ENCODE data around the gene DYRK3. TPM values are rescaled to one million over a fixed set of nuclear protein-coding genes. Genes with fewer than 3 reads are reported as not detected.

Gene DYRK3
- total and polyA plus RNA-seq, 2 of the 8 experiments (the other 6 are each of a cell fraction or from before 2014, with no cell fraction given) = 2.1 to 8.5 TPM

GRCh38 chr1:206643118-206643698 is 7.9 kb downstream of the DYRK3 start:
- Histone ChIP-seq H3K23me2 (ENCODE audit: low read depth, low read length) (no peaks in the 10 kb centered on the region), H2BK120ac (replicated peaks; ENCODE audit: low read depth, low read length) (no peak overlapping the region), H3K4me3 (ENCODE audit: extremely low read depth in 1 of 4, insufficient read depth in 2 of 4, low read depth in 3 of 4, low read length in 4 of 4) (no peak overlapping the region), H4K8ac (ENCODE audit: extremely low read depth, insufficient read depth, low read length) (no peak overlapping the region), H3K9ac (replicated peaks in 1 of 4; ENCODE audit: extremely low read depth in 1 of 4, low read depth in 3 of 4, low read length in 3 of 4) (no peak overlapping the region), H3K4me1 (replicated peaks in 1 of 4; ENCODE audit: control insufficient read depth in 3 of 4, insufficient read depth in 4 of 4, low read length in 3 of 4) (peaks cover 0 to 3% (median 1%) of the 10 kb centered on the region in 4 experiments; a peak in 2 of 7 replicates), H2BK12ac (ENCODE audit: low read depth, low read length) (no peak overlapping the region), H3K56ac (replicated peaks; ENCODE audit: insufficient read length, low read depth, low read length) (no peak overlapping the region), H3K79me2 (ENCODE audit: control insufficient read depth in 1 of 2, insufficient read depth in 2 of 2, low read length in 2 of 2) (no peaks in the 10 kb centered on the region), H3K9me3 (ENCODE audit: insufficient read depth in 2 of 2, low read depth in 1 of 2, low read length in 1 of 2) (no peaks in the 10 kb centered on the region), H2AK5ac (ENCODE audit: low read depth, low read length) (no peak overlapping the region), H3K14ac (ENCODE audit: insufficient read length) (no peak overlapping the region), H3K27me3 (replicated peaks in 1 of 4; ENCODE audit: control insufficient read depth in 3 of 4, extremely low read depth in 1 of 4, insufficient read depth in 3 of 4, low read length in 3 of 4) (no peaks in the 10 kb centered on the region), H3K4me2 (ENCODE audit: insufficient read depth in 1 of 2, low read depth in 2 of 2, low read length in 2 of 2) (no peak overlapping the region), H3K79me1 (ENCODE audit: low read depth, low read length) (no peaks in the 10 kb centered on the region), H4K91ac (replicated peaks; ENCODE audit: insufficient read length, low read length) (no peak overlapping the region), H3K4ac (replicated peaks; ENCODE audit: insufficient read length, low read depth, low read length) (no peak overlapping the region), H2BK5ac (ENCODE audit: low read depth, low read length) (no peak overlapping the region), H2AFZ (ENCODE audit: low read length) (no peak overlapping the region), H3K36me3 (ENCODE audit: control insufficient read depth in 2 of 4, insufficient read depth in 4 of 4, low read length in 3 of 4) (peaks cover 2 to 3% (median 3%) of the 10 kb centered on the region in 4 experiments; a peak in 3 of 8 replicates), H4K20me1 (replicated peaks in 1 of 2; ENCODE audit: control insufficient read depth in 1 of 2, insufficient read depth in 2 of 2, low read length in 2 of 2) (no peaks in the 10 kb centered on the region), H4K5ac (ENCODE audit: insufficient read length, low read depth, low read length) (no peak overlapping the region), H3K27ac (ENCODE audit: low read depth, low read length) (no peak overlapping the region), H3K23ac (ENCODE audit: insufficient read length) (no peak overlapping the region), H3K18ac (ENCODE audit: extremely low read depth, low read length) (no peak overlapping the region), H2BK15ac (ENCODE audit: low read length) (no peak overlapping the region), H2BK20ac (ENCODE audit: low read length) (no peak overlapping the region)
- POLR2A ChIA-PET (ENCODE audit: partially characterized antibody) = interaction anchor here (0.7 kb wide), 1 partner anchor 581 kb away, joined by 3 read pairs; no protein-coding TSS in a partner anchor
- FAIRE-seq (no peak), DNase-seq (ENCODE audit: low read depth in 1 of 2, low spot score in 2 of 2) (no peak)
- CTCF ChIA-PET (ENCODE audit: partially characterized antibody) = interaction anchor here (0.6 to 1.6 kb wide), 3 partner anchors 15 to 428 kb away, joined by 3 to 9 read pairs (median 4); no protein-coding TSS in a partner anchor
- 82% methylated on average over 3 of the region's 3 CpGs; no CpG with 5 or more reads in 1 of the 2 experiments for WGBS, 2 experiments (ENCODE audit: extremely low coverage in 1 of 2, insufficient coverage in 1 of 2, insufficient read length in 1 of 2, insufficient replicate concordance in 2 of 2, low coverage in 1 of 2, low lambda C conversion rate in 2 of 2, missing lambda C conversion rate in 1 of 2)
- TF ChIP-seq SP1 (IDR thresholded peaks at IDR 0.05; ENCODE audit: low read depth, low read length) (no peak), MAFK (IDR thresholded peaks at IDR 0.05; ENCODE audit: low read depth, low read length) (no peak), SP4 (IDR thresholded peaks at IDR 0.05; ENCODE audit: low read length) (no peak), CEBPB (IDR thresholded peaks at IDR 0.05; ENCODE audit: low read depth, low read length) (no peak), FOSL1 (IDR thresholded peaks at IDR 0.05; ENCODE audit: insufficient read depth, low read depth, low read length) (no peak), CTBP2 (IDR thresholded peaks at IDR 0.05; ENCODE audit: borderline replicate concordance, insufficient read depth, insufficient read length, low read length) (no peak), NRF1 (IDR thresholded peaks at IDR 0.05; ENCODE audit: low read depth, low read length) (no peak), PHF8 (conservative IDR thresholded peaks at IDR 0.05; ENCODE audit: low read depth, low read length) (no peak), CHD2 (IDR thresholded peaks at IDR 0.05; ENCODE audit: low read length) (no peak), CBX5 (IDR thresholded peaks at IDR 0.05; ENCODE audit: low read depth, low read length) (no peak), ASH2L (IDR thresholded peaks at IDR 0.05; ENCODE audit: low read length) (no peak), ATF3 (IDR thresholded peaks at IDR 0.05; ENCODE audit: insufficient read depth, low read depth, low read length) (no peak), SP2 (IDR thresholded peaks at IDR 0.05; ENCODE audit: low read length) (no peak), SIRT6 (IDR thresholded peaks at IDR 0.05; ENCODE audit: low read length) (no peak)

Data from H1 (cell line).